Erythroblast (primary cell): ENCODE data around the gene NT5C3B.

Source experiments
- GATA1 ChIP-seq: IDR thresholded peaks from 2 replicates; pipeline ENCODE4 v1.6.1; 2011; ENCODE audit warnings: low read depth, mild to moderate bottlenecking, control low read depth, low read length, moderate library complexity
- POLR2A ChIP-seq: IDR thresholded peaks from 2 replicates; pipeline ENCODE4 v1.6.1; 2011; ENCODE audit warnings: mild to moderate bottlenecking, low read length

GRCh38 chr17:41812381-41813151 lies 23.5 kb downstream of the NT5C3B start, which contains the start of gene FKBP10:
- TF ChIP-seq POLR2A (no peak), GATA1 (no peak)
